NCI-H2029 treated with DMSO at 0.1 percent for 48 hours (cell line): ENCODE measurements around the gene MYT1.

Source experiments
- DNase-seq: peaks from one replicate; lab custom pipeline; 2025; lab: John Stamatoyannopoulos, UW

MYT1 gene

DNA sequence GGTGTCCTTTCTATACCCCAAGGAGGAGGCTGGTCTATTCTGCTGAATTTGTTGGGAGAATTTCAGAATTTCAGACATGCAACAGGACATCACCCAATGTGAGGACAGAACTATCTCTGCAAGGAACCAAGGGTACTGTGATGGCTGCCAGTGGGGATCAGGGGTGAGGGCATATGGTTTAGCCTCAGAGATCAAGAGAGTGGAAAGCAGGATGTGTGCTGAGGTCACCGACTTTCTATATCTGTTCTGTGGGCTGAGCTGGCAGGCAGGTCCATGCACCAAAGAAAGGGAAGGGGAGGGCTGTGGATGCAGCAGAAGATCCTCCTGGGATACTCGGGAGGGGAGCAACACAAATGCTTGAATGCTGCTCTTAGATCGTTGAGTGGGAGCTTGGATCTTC, 28.8 kb downstream of the MYT1 start:
- no peak for DNase-seq

GRCh38 chr20:64194269-64194668, 30.0 kb downstream of the MYT1 start:
- no peak for DNase-seq

- DNase-seq: no peak
Measured at GRCh38 chr20:64196309-64196708, 32.1 kb downstream of the MYT1 start.

- no peak for DNase-seq
Measured at GRCh38 chr20:64196847-64197306, 32.6 kb downstream of the MYT1 start.

DNA sequence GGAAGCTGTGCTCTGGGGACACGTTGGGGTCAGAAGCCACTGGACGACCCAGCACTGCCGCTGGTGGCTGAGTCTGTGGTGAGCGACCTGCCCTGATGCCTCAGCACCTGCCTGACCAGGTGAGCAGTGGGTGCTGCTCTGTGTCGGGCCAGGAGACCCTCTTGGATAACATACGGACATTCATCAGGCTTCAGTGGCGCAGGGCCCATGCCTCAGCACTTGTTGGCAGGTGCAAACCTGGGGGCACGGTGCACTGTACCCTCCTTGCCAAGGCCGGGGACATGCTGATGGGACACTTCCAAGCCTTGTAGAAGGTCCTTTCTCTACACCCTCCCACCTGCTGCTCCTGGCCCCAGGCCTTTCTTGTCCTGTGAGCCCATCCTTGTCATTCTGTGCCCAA, 34.1 kb downstream of the MYT1 start:
- DNase-seq: no peak

GRCh38 chr20:64199395-64199794, 35.1 kb downstream of the MYT1 start:
- no peak for DNase-seq

DNA sequence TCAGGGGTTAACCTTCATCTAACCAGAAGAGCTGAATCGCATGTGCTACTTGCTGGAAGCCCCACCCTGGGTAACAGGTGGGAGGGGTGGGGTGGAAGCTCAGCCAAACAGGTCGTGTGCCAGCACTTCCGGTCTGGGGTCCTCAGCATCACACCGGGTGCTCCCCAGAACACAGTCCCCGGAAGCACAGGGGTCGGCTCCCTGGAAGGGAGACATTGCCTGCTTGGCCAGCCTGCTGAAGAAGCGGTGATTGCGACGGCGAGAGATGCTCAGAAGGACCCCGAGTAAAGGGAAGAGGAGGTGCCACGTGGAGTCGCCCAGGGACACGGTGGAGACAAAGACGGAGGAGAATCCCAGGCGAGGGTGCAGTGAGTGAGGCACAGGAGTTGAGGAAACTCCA, 36.5 kb downstream of the MYT1 start:
- no peak for DNase-seq

DNA sequence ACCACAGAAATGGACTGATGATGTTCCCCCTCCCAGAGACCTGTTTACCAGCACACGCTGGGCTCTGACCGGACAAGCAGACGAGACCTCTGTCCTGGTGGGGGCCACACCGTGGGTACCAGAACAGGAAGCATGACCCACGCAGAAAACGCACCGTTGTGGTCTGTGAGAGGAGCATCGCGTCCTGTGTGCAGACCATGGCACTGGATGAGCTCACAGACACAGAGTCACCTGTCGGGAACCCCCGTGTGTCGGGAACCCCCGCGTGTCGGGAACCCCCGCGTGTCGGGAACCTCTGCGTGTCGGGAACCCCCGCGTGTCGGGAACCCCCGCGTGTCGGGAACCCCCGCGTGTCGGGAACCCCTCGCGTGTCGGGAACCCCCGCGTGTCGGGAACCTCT, 37.4 kb downstream of the MYT1 start:
- DNase-seq: no peak

DNA sequence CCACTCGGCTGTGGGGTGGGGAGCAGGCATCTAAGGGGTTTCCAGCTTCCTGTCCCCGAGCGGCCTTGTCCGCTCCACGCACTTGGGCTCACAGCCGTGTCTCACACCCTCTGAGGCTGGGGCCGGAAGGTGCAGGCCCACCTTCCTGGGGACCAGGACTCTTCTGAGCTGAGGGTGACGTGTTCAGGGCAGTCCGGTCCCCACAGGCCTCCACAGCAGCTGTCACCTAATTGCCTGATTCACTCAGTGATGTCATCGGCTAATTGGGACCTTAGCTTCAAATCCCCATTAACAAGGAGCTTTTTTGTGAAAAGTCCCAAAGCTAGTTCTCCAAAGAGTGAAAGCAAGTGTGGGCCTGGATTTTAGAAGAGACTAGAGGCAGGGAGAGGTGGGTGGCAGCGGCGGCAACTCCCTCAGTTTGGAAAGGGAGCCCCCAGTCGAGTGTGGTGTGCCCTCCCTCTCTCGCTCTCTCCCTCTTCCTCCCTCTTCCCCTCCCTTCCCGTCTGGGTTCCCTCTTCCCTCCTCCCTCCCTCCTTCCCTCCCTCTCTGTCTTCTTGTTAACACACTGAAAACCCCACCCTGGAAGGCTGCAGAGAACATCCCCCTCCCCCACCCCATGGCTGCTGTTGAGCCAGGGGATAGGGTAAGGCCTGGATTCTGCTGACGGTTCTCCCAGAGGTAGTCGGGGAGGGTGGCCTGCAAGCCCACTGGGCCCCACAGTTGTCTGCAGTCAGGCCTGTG, 39.0 kb downstream of the MYT1 start:
- no peak for DNase-seq

DNA sequence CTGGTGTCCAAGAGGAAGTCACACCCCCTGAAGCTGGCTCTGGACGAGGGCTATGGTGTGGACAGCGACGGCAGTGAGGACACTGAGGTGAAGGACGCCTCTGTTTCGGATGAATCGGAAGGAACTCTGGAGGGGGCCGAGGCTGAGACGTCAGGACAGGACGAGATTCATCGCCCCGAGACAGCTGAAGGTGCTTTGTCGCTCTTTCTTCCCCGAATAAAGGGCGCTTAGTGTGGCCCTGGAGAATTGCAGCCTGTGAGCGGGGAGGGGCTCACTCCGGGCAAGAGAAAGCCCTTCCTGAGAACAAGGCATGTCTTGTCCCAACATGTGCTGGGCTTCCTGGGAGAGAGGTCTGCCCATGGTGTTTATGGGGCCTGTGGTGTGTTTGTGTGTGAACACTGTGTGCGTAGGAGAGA, 41.4 kb downstream of the MYT1 start:
- no peak for DNase-seq

DNA sequence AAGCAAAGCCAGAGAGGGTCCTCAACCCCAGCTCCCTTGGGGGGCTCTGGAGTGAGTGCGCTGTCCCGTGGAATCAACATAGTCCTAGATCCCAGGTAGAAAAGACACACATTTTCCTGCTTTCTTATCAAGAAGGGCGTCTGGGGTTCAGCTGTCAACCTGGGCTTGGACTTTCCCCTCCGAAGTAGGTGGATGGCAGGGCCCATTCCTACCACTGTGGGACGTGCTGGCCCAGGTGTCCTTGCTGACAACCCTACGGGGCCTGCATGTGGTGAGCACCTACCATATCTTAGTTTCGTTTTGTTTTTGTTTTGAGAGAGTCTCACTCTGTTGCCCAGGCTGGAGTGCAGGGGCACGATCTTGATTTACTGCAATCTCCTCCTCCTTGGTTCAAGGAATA, 42.4 kb downstream of the MYT1 start:
- no peak for DNase-seq

DNA sequence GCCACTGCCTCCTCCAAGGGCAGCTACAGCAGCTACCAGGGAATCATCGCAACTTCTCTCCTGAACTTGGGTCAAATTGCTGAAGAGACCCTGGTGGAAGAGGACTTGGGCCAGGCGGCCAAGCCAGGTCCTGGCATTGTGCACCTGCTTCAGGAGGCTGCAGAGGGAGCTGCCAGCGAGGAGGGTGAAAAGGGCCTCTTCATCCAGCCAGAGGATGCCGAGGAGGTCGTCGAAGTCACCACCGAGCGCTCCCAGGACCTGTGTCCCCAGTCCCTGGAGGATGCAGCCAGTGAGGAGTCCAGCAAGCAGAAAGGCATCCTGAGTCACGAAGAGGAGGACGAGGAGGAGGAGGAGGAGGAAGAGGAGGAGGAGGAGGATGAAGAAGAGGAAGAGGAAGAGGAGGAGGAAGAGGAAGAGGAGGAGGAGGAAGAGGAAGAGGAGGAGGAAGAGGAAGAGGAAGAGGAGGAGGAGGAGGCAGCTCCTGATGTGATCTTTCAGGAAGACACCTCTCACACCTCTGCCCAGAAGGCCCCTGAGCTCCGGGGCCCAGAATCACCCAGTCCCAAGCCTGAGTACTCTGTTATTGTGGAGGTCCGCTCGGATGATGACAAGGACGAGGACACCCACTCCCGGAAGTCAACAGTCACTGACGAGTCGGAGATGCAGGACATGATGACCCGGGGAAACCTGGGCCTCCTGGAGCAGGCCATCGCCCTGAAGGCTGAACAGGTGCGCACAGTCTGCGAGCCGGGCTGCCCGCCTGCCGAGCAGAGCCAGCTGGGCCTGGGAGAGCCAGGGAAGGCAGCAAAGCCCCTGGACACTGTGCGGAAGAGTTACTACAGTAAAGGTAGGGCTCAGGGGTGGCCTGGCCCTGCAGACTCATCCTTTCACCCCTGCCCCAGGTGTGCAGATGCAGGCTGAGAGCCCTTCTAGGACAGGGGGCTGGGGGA, 43.7 kb downstream of the MYT1 start:
- DNase-seq: no peak

DNA sequence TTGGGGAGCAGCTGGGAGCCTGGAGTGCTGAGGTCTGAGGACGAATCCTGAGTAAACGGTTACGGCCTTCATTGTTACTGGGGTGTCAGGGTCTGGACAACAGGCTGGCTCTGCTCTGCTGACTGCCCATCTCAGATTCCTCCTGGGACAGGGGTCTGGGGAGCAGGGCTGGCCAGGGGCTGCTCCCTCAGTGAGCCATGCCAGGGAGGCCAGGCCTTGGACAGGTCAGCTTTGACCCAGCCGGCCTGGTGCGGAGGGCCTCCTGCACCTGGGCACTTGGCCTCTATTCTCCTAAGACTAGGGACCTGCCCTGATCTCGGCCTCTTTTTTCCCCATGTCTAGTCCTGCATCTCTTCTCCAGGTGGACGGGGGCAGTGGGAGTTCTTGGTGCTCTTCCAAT, 44.9 kb downstream of the MYT1 start:
- DNase-seq: no peak

DNA sequence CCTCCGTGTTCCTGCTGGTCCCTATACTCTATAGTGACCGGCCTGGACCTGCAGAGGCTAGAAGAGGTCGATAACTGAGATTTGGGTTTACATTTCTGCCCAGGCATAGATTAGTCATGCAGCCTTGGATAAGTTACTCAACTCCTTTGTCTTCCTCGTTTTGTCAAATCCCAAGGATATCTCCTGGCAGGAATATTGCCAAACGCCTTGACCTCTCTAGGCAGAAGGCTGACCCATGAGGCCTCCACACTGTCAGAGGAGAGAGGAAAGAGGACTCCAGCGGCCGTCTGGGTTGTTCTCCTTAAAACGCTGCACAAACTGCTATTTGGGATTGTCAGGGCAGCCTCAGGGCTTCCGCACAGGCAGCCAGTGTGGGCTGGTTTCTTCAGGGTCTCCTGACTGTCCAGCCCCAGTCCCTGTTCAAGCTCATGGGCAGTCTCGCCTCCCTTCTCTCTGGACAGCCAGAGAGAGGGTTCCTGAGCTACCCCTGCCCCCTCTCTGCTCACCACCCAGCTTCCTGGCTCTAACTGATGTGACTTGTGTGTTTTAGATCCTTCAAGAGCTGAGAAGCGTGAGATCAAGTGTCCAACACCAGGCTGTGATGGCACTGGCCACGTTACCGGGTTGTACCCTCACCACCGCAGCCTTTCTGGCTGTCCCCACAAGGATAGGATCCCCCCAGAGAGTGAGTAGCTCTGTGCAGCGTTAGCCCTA, 46.6 kb downstream of the MYT1 start:
- DNase-seq: no peak

- no peak for DNase-seq
Measured at GRCh38 chr20:64211874-64212658, 47.8 kb downstream of the MYT1 start.

- DNase-seq: no peak
Measured at GRCh38 chr20:64212755-64213154, 48.5 kb downstream of the MYT1 start.

GRCh38 chr20:64214113-64214512, 49.9 kb downstream of the MYT1 start:
- DNase-seq: no peak

- no peak for DNase-seq
Measured at GRCh38 chr20:64214952-64215351, 50.7 kb downstream of the MYT1 start.

GRCh38 chr20:64216036-64216435, 51.8 kb downstream of the MYT1 start:
- peak; percentile 18 for DNase-seq

- DNase-seq: no peak
Measured at GRCh38 chr20:64216910-64217309, 52.7 kb downstream of the MYT1 start.

GRCh38 chr20:64217539-64218221, 53.4 kb downstream of the MYT1 start:
- no peak for DNase-seq
